Trophoblast cell (in vitro differentiated cells and primary cell): ENCODE measurements around the gene KLHL26.

Experiments used
- DNase-seq, 2 donors: peaks; one replicate each; pipeline ENCODE4 v3.0.0-alpha.2; 2016
- H2AFZ ChIP-seq: 2 replicates; pipeline ENCODE4 v1.6.1; 2013; ENCODE audit warnings: low read length, moderate library complexity, mild to moderate bottlenecking; ENCODE audit not compliant: insufficient read depth, poor library complexity
- H2AK5ac ChIP-seq: 2 replicates; pipeline ENCODE4 v1.6.1; 2013; ENCODE audit warnings: mild to moderate bottlenecking, low read length
- H2BK120ac ChIP-seq: 2 replicates; pipeline ENCODE4 v1.6.1; 2013; ENCODE audit warnings: low read length, mild to moderate bottlenecking, moderate library complexity; ENCODE audit not compliant: insufficient read depth, poor library complexity
- H2BK12ac ChIP-seq: 2 replicates; pipeline ENCODE4 v1.6.1; 2013; ENCODE audit warnings: mild to moderate bottlenecking, low read length, moderate library complexity
- H2BK5ac ChIP-seq: 2 replicates; pipeline ENCODE4 v1.6.1; 2013; ENCODE audit warnings: low read length, low read depth, moderate library complexity, mild to moderate bottlenecking; ENCODE audit not compliant: poor library complexity
- H3K14ac ChIP-seq: 2 replicates; pipeline ENCODE4 v1.6.1; 2013; ENCODE audit warnings: mild to moderate bottlenecking, low read length
- H3K18ac ChIP-seq: 2 replicates; pipeline ENCODE4 v1.6.1; 2013; ENCODE audit warnings: mild to moderate bottlenecking, low read length
- H3K23ac ChIP-seq: 2 replicates; pipeline ENCODE4 v1.6.1; 2013; ENCODE audit warnings: low read length
- H3K27ac ChIP-seq: 2 replicates; pipeline ENCODE4 v1.5.1; 2013; ENCODE audit warnings: low read depth, mild to moderate bottlenecking, inconsistent platforms, low read length, moderate library complexity
- H3K27me3 ChIP-seq: 2 replicates; pipeline ENCODE4 v1.6.1; 2013; ENCODE audit warnings: inconsistent platforms, mild to moderate bottlenecking, low read length, moderate library complexity; ENCODE audit not compliant: insufficient read depth
- H3K36me3 ChIP-seq, 2 experiments: 1 replicate in 1 of 2; 2 replicates in 1 of 2; pipeline ENCODE4 v1.6.1; 2013; ENCODE audit warnings: low read length in 2 of 2, mild to moderate bottlenecking in 2 of 2, moderate library complexity in 1 of 2; ENCODE audit not compliant: insufficient read depth in 2 of 2, control insufficient read depth in 1 of 2
- H3K4ac ChIP-seq: 2 replicates; pipeline ENCODE4 v1.6.1; 2013; ENCODE audit warnings: low read depth, mild to moderate bottlenecking, low read length, moderate library complexity
- H3K4me1 ChIP-seq, 2 experiments: 1 replicate in 1 of 2; 2 replicates in 1 of 2; pipeline ENCODE4 v1.6.1; 2013; ENCODE audit warnings: low read length in 2 of 2, mild to moderate bottlenecking in 2 of 2, moderate library complexity in 1 of 2; ENCODE audit not compliant: insufficient read depth in 2 of 2, control insufficient read depth in 1 of 2
- H3K4me2 ChIP-seq: 2 replicates; pipeline ENCODE4 v1.6.1; 2013; ENCODE audit warnings: inconsistent platforms, mild to moderate bottlenecking, low read length, moderate library complexity
- H3K4me3 ChIP-seq: 2 replicates; pipeline ENCODE4 v1.5.1; 2013; ENCODE audit warnings: mild to moderate bottlenecking, low read depth, low read length, inconsistent platforms
- H3K79me1 ChIP-seq: one replicate; pipeline ENCODE4 v1.6.1; 2013; ENCODE audit warnings: low read length
- H3K79me2 ChIP-seq: 2 replicates; pipeline ENCODE4 v1.6.1; 2013; ENCODE audit warnings: low read length, mild to moderate bottlenecking; ENCODE audit not compliant: control insufficient read depth, insufficient read depth, poor library complexity
- H3K9ac ChIP-seq: 2 replicates; pipeline ENCODE4 v1.6.1; 2013; ENCODE audit warnings: mild to moderate bottlenecking, low read length
- H3K9me3 ChIP-seq: 2 replicates; pipeline ENCODE4 v1.6.1; 2013; ENCODE audit warnings: low read depth, mild to moderate bottlenecking, control low read depth, inconsistent platforms, low read length; ENCODE audit not compliant: insufficient read depth
- H4K12ac ChIP-seq: 2 replicates; pipeline ENCODE4 v1.6.1; 2013; ENCODE audit warnings: low read depth, mild to moderate bottlenecking, low read length, moderate library complexity
- H4K8ac ChIP-seq: 2 replicates; pipeline ENCODE4 v1.6.1; 2013; ENCODE audit warnings: low read depth, mild to moderate bottlenecking, low read length, moderate library complexity
- H4K91ac ChIP-seq: one replicate; pipeline ENCODE4 v1.6.1; 2013; ENCODE audit warnings: low read depth, mild to moderate bottlenecking, low read length, moderate library complexity
- WGBS: extraction: QIAGEN DNeasy Blood & Tissue Kit; methylation state at CpG from one replicate; pipeline ENCODE4 v1.1.7; 2013; ENCODE audit warnings: missing lambda C conversion rate; ENCODE audit not compliant: insufficient read length, insufficient coverage; ENCODE audit errors: extremely low coverage; 5-methylcytosine and 5-hydroxymethylcytosine counted together

The KLHL26 gene

GRCh38 chr19:18613589-18614234, 23.1 kb upstream of the KLHL26 start:
- no peak overlapping the region for H4K91ac ChIP-seq
- H2BK12ac ChIP-seq = no peak overlapping the region
- peaks cover 3% of the 10 kb centered on the region for H3K9me3 ChIP-seq
- no peak overlapping the region for H3K4me3 ChIP-seq
- H2AK5ac ChIP-seq = no peak overlapping the region
- peaks cover 3% of the 10 kb centered on the region for H3K79me1 ChIP-seq
- DNase-seq = no peak
- no peak overlapping the region for H3K9ac ChIP-seq
- no peak overlapping the region for H3K4ac ChIP-seq
- no peak overlapping the region for H3K23ac ChIP-seq
- H4K8ac ChIP-seq = no peak overlapping the region
- WGBS = no CpG with 5 or more reads among the region's 23 CpGs
- no peak overlapping the region for H4K12ac ChIP-seq
- H3K18ac ChIP-seq = no peak overlapping the region
- no peaks in the 10 kb centered on the region for H3K79me2 ChIP-seq
- H3K27me3 ChIP-seq = peaks cover 59% of the 10 kb centered on the region
- no peak overlapping the region for H2AFZ ChIP-seq
- H2BK5ac ChIP-seq = no peak overlapping the region
- H3K36me3 ChIP-seq = no peaks in the 10 kb centered on the region
- H3K4me2 ChIP-seq = no peak overlapping the region
- no peak overlapping the region for H3K27ac ChIP-seq
- H3K14ac ChIP-seq = no peak overlapping the region
- H3K4me1 ChIP-seq = peaks cover 15 to 16% of the 10 kb centered on the region in 2 experiments
- no peak overlapping the region for H2BK120ac ChIP-seq

GRCh38 chr19:18616023-18616422, 20.8 kb upstream of the KLHL26 start:
- H3K27me3 ChIP-seq = peaks cover 39% of the 10 kb centered on the region
- H3K79me2 ChIP-seq = no peaks in the 10 kb centered on the region
- H3K36me3 ChIP-seq = no peaks in the 10 kb centered on the region
- H3K4me3 ChIP-seq = no peak overlapping the region
- H3K4ac ChIP-seq = no peak overlapping the region
- H3K4me1 ChIP-seq = peaks cover 7 to 9% of the 10 kb centered on the region in 2 experiments
- no peak overlapping the region for H3K18ac ChIP-seq
- no peak overlapping the region for H2AFZ ChIP-seq
- no peak overlapping the region for H4K91ac ChIP-seq
- WGBS = no CpG with 5 or more reads among the region's 3 CpGs
- no peak overlapping the region for H2BK12ac ChIP-seq
- H3K14ac ChIP-seq = no peak overlapping the region
- no peak overlapping the region for H3K23ac ChIP-seq
- no peak overlapping the region for H3K27ac ChIP-seq
- no peak overlapping the region for H4K12ac ChIP-seq
- no peak overlapping the region for H2AK5ac ChIP-seq
- H3K9ac ChIP-seq = no peak overlapping the region
- H2BK5ac ChIP-seq = no peak overlapping the region
- H3K9me3 ChIP-seq = peaks cover 3% of the 10 kb centered on the region
- H2BK120ac ChIP-seq = no peak overlapping the region
- DNase-seq = no peak
- no peak overlapping the region for H4K8ac ChIP-seq
- H3K4me2 ChIP-seq = no peak overlapping the region
- H3K79me1 ChIP-seq = no peaks in the 10 kb centered on the region

- no peak overlapping the region for H2BK12ac ChIP-seq
- H3K27ac ChIP-seq = no peak overlapping the region
- H3K27me3 ChIP-seq = peaks cover 25% of the 10 kb centered on the region
- no peaks in the 10 kb centered on the region for H3K36me3 ChIP-seq
- DNase-seq = no peak
- H3K79me1 ChIP-seq = no peaks in the 10 kb centered on the region
- no peak overlapping the region for H2BK120ac ChIP-seq
- no peak overlapping the region for H3K4me3 ChIP-seq
- no peak overlapping the region for H3K4ac ChIP-seq
- H2AFZ ChIP-seq = no peak overlapping the region
- H3K23ac ChIP-seq = no peak overlapping the region
- peaks cover 0 to 4% of the 10 kb centered on the region in 2 experiments for H3K4me1 ChIP-seq
- H4K12ac ChIP-seq = no peak overlapping the region
- H3K14ac ChIP-seq = no peak overlapping the region
- no peak overlapping the region for H2BK5ac ChIP-seq
- peaks cover 5% of the 10 kb centered on the region for H3K9me3 ChIP-seq
- H3K4me2 ChIP-seq = no peak overlapping the region
- no peak overlapping the region for H2AK5ac ChIP-seq
- H3K18ac ChIP-seq = no peak overlapping the region
- no peak overlapping the region for H3K9ac ChIP-seq
- no peak overlapping the region for H4K8ac ChIP-seq
- H4K91ac ChIP-seq = no peak overlapping the region
- no peaks in the 10 kb centered on the region for H3K79me2 ChIP-seq
These were observed 19.3 kb upstream of the KLHL26 start for GRCh38 chr19:18617562-18617961.

- no peaks in the 10 kb centered on the region for H3K79me1 ChIP-seq
- DNase-seq = no peak
- no peak overlapping the region for H2BK12ac ChIP-seq
- H4K8ac ChIP-seq = no peak overlapping the region
- H3K4ac ChIP-seq = no peak overlapping the region
- no peak overlapping the region for H3K14ac ChIP-seq
- peaks cover 20% of the 10 kb centered on the region for H3K27me3 ChIP-seq
- no peak overlapping the region for H2AK5ac ChIP-seq
- no peaks in the 10 kb centered on the region for H3K36me3 ChIP-seq
- no peak overlapping the region for H2AFZ ChIP-seq
- no peaks in the 10 kb centered on the region for H3K4me1 ChIP-seq
- no peak overlapping the region for H3K4me2 ChIP-seq
- H4K12ac ChIP-seq = no peak overlapping the region
- no peak overlapping the region for H2BK120ac ChIP-seq
- H3K79me2 ChIP-seq = no peaks in the 10 kb centered on the region
- peaks cover 7% of the 10 kb centered on the region for H3K9me3 ChIP-seq
- no peak overlapping the region for H2BK5ac ChIP-seq
- H3K18ac ChIP-seq = no peak overlapping the region
- no peak overlapping the region for H3K27ac ChIP-seq
- no peak overlapping the region for H3K9ac ChIP-seq
- WGBS = no CpG with 5 or more reads among the region's 13 CpGs
- no peak overlapping the region for H4K91ac ChIP-seq
- H3K23ac ChIP-seq = no peak overlapping the region
- no peak overlapping the region for H3K4me3 ChIP-seq
These were observed 18.6 kb upstream of the KLHL26 start for GRCh38 chr19:18618236-18618635.
